Ovary (tissue), 1 donor: ENCODE measurements around the gene MAD1L1.

Experiments used
- EP300 ChIP-seq: sonication (generic); formaldehyde crosslinking; IDR thresholded peaks from one replicate; pipeline ENCODE4 v1.6.1; 2017; ENCODE audit warnings: antibody characterized with exemption
- POLR2A ChIP-seq: fragments of 450-650 bp; IDR thresholded peaks from one replicate; pipeline ENCODE4 v1.6.1; 2017; ENCODE audit warnings: antibody characterized with exemption, mild to moderate bottlenecking, moderate library complexity

DNA sequence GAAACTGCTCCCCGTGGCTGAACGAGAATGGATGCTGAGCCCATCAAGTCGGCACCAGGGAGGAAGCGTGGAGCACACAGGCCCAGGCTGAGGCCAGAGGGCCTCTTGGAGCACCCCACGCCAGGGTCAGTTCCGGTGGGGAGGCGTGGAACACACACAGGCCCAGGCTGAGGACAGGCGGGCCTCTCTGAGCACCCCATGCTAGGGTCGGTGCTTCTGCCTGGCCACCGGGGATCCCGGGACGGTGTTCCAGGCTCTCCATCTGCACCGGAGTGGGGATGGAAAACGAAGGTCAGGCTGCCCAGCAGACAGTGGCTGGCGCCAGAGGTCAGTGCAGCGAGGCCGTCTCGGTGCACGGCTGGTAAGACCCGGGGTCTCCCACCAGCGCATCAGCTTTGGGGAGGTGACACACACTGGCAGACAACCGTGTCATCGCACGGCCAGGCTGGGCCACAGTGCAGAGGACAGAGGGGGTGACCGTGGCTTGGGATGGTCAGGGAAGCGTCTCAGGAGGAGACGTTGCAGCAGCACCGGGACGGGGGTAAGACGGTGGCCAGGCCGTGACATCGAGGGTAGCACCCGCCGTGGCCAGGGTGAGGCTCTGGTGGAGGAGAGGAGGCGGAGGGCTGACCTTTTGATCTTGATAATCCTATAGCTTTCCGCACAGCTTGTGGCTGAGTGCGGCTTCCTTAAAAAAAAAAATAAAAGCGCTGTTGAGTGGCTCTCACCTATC lies 358.7 kb downstream of the MAD1L1 start:
- TF ChIP-seq POLR2A (no peak), EP300 (no peak)
